COLO668 (cell line): Measurements from ENCODE around the gene ENO1.
"Not testable (repeated sequence)": the region's sequence is repeated elsewhere in the genome, so short reads cannot be mapped to it uniquely, and the experiment has no call there.

ENCODE experiments used
- DNase-seq: peaks from one replicate; lab custom pipeline; 2025; ENCODE audit not compliant: unreplicated experiment; lab: John Stamatoyannopoulos, UW

The ENO1 gene

GRCh38 chr1:8878448-8878697, at the start of gene ENO1:
TSS of gene ENO1 (minus strand) at chr1:8878686. CDS start at chr1:8874908, 3,778 bp downstream.
- DNase-seq: no peak

- no peak for DNase-seq
Measured at GRCh38 chr1:8926707-8927694, 48.5 kb upstream of the ENO1 start.

GRCh38 chr1:8925960-8926359, 47.5 kb upstream of the ENO1 start:
- DNase-seq: no peak

- DNase-seq: no peak
Measured at GRCh38 chr1:8925406-8925805, 46.9 kb upstream of the ENO1 start.

GRCh38 chr1:8922962-8923361, 44.5 kb upstream of the ENO1 start:
- DNase-seq: no peak

GRCh38 chr1:8917536-8917935, 39.0 kb upstream of the ENO1 start:
- not testable (repeated sequence) for DNase-seq

GRCh38 chr1:8915446-8915845, 37.0 kb upstream of the ENO1 start:
- DNase-seq: no peak

GRCh38 chr1:8914466-8914865, 36.0 kb upstream of the ENO1 start:
- no peak for DNase-seq

- no peak for DNase-seq
Measured at GRCh38 chr1:8913457-8913856, 35.0 kb upstream of the ENO1 start.

- no peak for DNase-seq
Measured at GRCh38 chr1:8911416-8912309, 33.2 kb upstream of the ENO1 start.

- DNase-seq: peak; percentile 51
Measured at GRCh38 chr1:8910914-8911313, 32.4 kb upstream of the ENO1 start.

GRCh38 chr1:8910331-8910730, 31.8 kb upstream of the ENO1 start:
- no peak for DNase-seq

GRCh38 chr1:8908388-8909151, 30.1 kb upstream of the ENO1 start:
- DNase-seq: no peak

- no peak for DNase-seq
Measured at GRCh38 chr1:8905582-8906191, 27.2 kb upstream of the ENO1 start.

GRCh38 chr1:8903908-8904650, 25.6 kb upstream of the ENO1 start:
- no peak for DNase-seq

GRCh38 chr1:8903410-8903809, 24.9 kb upstream of the ENO1 start:
- no peak for DNase-seq

GRCh38 chr1:8902765-8903164, 24.3 kb upstream of the ENO1 start:
- no peak for DNase-seq

GRCh38 chr1:8900684-8901083, 22.2 kb upstream of the ENO1 start:
- not testable (repeated sequence) for DNase-seq

- DNase-seq: no peak
Measured at GRCh38 chr1:8899046-8899445, 20.6 kb upstream of the ENO1 start.

GRCh38 chr1:8898418-8898817, 19.9 kb upstream of the ENO1 start:
- not testable (repeated sequence) for DNase-seq
